ENCODE results near the gene HEATR5A.

GRCh38 chr14:31275731-31276130 is 144.6 kb downstream of the HEATR5A start:
- TF ChIP-seq CTCF (IDR thresholded peaks at IDR 0.05) (no peak), POLR2A (IDR thresholded peaks at IDR 0.05) (no peak)
